HG02885 (cell line): ENCODE data around the gene ZBED3.
"Not testable (repeated sequence)": the region's sequence is repeated elsewhere in the genome, so short reads cannot be mapped to it uniquely, and the experiment has no call there.

ENCODE experiments used
- ATAC-seq: cut with Tn5 transposase; IDR thresholded peaks from one replicate; pipeline ENCODE4 v1.9.1; 2021; ENCODE audit warnings: mild to moderate bottlenecking; ENCODE audit not compliant: unreplicated experiment, poor library complexity

Gene ZBED3

GRCh38 chr5:77080479-77080878 is 6.6 kb downstream of the ZBED3 start:
- not testable (repeated sequence) for ATAC-seq

DNA sequence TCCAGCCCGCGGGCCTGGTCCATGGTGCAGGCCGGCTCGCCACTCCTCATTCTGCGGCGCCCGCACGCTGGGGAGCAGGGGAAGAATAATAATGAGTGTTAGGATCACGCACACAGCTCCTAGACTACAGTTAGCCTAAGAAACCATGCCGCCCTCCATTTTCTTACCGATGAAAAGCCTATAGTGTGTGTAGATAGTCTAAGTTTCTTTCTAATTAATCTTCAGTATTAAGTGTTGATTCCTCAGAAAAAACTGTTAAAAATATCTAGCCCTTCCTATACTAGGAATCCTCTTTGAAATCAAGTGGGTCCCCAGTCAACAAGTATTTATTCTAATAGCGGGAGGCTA is 9.3 kb downstream of the ZBED3 start:
- ATAC-seq = no peak

GRCh38 chr5:77076961-77077828 is 9.9 kb downstream of the ZBED3 start:
- ATAC-seq = peak; percentile 91

DNA sequence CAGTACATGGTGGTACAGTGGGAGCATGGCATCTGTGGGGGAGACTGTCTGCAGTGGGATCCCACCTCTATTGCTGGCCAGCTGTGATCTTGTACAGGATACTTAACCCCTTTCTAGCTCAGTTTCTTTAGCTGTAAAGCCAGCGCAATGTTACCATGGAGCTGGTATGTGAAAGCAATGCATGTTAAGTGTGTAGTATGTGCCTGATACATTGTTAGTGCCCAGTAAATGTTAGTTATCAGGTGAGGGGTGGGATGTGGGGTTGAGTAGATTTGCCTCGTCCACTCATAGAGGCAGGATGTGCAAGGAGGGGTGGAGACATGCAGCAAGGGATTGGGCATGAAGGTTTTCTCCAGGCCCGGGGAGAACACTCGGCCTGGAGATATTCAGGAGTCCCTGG is 12.3 kb downstream of the ZBED3 start:
- ATAC-seq = no peak

- no peak for ATAC-seq
These were observed 13.4 kb downstream of the ZBED3 start for GRCh38 chr5:77073667-77074066.

GRCh38 chr5:77066823-77067442 is 20.2 kb downstream of the ZBED3 start:
- ATAC-seq = peak; percentile 51

DNA sequence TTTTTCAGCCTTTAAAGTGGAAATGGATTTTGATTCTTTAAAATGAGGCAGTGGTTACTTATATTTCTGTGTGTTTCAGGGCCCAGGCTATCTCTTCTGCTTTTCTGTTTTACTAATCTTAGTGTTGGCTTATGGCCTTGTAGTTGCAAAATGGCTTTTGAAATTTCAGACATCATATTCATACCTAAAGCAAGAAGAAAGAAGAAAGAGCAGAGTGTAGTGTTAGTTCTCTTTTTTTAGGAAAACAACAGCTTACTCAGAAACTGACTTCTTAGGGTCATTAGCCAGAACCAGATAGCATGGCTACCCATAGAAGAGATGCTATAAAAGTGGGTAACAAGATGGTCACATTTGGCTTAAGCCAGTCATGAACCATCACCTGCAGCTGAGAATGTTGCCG is 20.9 kb downstream of the ZBED3 start:
- ATAC-seq = peak; percentile 35

- no peak for ATAC-seq
These were observed 21.8 kb downstream of the ZBED3 start for GRCh38 chr5:77065256-77065655.

- ATAC-seq = no peak
These were observed 23.0 kb downstream of the ZBED3 start for GRCh38 chr5:77064040-77064439.

DNA sequence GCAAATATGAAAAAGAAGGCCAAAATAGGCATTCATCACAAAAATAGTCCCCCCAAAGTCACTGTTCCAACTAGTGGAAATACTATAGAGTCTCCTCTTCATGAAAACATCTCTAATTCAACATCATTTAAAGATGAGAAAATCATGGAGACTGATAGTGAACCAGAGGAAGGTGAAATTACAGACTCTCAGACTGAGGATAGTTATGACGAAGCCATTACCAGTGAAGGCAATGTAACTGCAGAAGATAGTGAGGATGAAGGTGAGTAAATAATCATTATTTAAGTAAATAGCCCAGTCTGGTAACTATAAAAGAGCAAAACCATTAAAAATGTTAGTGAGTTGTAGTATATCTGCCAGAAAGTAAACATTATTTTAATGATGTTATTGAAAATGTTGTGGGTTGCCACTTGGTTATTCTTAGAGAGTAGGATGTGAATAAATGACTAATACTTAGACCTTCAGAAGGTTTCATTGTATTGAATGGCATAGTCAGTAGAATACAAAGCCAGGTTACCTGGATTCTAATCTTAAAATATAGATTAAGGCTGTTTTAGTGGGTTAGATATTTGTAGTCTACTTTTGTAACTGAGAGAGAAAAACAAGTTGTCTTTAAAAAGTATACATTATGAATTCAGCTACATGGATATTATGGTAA is 40.5 kb downstream of the ZBED3 start:
- ATAC-seq = no peak

GRCh38 chr5:77035950-77036349 is 51.1 kb downstream of the ZBED3 start:
- ATAC-seq = no peak

GRCh38 chr5:77033338-77033737 is 53.7 kb downstream of the ZBED3 start:
- ATAC-seq = no peak

GRCh38 chr5:77032635-77033034 is 54.5 kb downstream of the ZBED3 start:
- no peak for ATAC-seq

GRCh38 chr5:77031891-77032290 is 55.2 kb downstream of the ZBED3 start:
- no peak for ATAC-seq

DNA sequence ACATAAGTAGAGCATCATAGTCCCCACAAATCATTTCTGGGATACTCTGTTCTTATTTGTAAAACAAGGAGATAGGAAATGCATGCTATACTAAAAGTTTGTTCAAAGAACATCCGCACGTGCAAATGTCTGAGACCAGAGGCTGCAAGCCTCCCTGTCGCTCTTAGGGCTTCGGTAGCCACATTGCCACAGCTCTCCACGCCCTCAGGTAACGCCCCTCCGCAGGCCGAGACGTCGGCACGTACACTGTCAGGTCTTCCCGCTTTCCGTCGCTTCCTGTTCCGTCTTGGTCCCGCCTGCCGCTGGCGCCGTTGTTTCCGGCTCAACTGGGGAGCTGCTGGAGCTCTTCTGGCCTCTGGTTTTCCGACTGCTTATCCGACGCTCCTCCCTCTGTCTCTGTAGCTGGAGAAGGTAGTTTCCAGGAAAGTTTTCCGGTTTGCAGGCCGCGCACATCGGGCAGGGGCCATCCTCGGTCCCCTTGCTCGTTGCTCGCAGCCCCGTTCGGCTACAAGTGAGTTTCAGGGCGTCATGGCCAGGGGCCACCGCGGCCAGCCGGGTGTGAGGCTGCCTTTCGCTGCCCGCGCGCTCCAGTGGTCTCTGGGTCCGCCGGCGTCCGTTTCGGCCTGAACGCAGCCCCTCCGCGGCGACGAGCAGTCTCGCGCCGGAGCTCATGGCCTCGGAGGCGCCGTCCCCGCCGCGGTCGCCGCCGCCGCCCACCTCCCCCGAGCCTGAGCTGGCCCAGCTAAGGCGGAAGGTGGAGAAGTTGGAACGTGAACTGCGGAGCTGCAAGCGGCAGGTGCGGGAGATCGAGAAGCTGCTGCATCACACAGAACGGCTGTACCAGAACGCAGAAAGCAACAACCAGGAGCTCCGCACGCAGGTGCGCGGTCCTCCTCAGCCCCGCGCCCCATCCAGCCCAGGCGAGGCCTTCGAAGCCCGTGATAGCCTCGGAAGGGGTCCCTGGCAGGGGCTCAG is 56.7 kb downstream of the ZBED3 start, which contains the start of gene AGGF1:
Gene AGGF1 (plus strand): TSS at position 308 of the 975 bp plus-strand sequence. CDS start 363 bp downstream, at position 671.
- ATAC-seq = peak; percentile 99

GRCh38 chr5:77029376-77029885 is 57.7 kb downstream of the ZBED3 start:
- ATAC-seq = no peak

DNA sequence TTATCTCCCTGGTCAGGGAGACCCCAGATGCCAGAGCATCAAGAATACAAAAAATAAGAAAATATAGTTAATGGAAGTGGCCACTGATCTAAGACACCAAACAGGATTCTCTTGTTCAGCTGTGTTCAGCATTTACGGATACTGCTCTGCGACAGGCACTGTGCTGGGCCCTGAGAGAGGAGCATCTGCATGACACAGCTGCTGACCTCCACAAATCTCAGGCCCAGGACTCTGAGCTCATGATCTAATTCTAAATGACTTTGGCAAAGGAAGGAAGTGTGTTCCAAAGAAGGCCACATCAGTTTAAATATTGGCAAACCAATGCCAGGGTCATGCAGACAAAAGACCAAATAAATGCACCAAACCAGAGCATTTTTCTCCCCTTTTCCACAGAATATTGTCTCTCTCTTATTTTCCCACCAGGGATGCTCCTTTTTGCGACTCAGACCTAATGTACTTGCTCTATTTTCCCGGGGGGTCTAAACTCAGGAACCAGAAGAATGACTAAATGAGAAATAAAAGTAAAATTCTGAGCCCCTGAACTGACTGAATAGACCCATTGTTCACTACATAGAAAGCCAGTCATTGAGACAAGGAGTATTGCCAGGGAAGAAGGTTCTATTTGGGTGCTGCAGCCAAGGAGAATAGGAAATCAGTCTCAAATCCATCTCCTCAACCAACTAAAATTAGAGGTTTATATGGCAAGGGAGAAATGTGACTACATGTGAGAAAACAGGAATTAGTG is 58.3 kb downstream of the ZBED3 start:
- no peak for ATAC-seq

DNA sequence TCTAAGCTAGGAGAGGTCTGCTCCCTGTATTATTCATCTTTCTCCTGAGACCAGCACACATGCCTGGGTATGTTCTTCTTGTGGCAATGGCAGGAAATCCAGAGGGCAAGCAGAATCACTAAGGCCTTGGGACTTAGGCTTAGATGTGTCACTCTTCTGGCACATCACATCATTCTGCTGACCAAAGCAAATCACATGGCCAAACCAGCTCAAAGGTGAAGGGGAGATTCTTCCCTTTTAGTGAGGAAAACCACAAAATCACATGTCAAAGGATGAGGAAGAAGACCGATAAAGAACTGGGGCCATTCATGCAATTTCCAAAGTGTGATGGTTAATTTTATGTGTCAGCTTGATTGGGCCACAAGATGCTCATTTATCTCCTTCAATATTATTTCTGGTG is 62.6 kb downstream of the ZBED3 start:
- ATAC-seq = no peak
